Measurements from ENCODE around the gene PACRG. TPM values are rescaled to one million over a fixed set of nuclear protein-coding genes. Genes with fewer than 3 reads are reported as not detected.

PACRG gene
- total and polyA plus RNA-seq, 2 experiments from 2014 or later = 0.17 to 0.68 TPM

DNA sequence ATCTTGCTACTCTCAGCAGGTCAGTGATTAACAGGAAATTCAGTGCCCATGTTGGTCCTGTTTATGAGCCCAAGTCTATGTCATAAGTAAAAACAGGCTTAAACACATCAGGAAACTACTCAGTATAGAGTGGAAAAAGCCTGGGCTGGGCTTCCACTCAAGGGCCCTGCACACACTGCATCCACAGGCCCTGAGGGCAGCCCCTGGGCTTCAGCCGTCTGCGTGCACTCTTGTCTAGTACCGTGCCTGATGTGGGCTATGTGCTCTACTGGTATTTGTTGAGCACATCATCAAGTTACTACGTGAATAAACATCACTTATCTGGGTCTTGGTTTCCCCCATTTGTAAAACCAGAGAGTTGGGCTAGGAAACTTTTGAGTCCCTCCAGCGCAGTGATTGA lies 135.2 kb downstream of the PACRG start (continued):
- TF ChIP-seq, protein P1, sequence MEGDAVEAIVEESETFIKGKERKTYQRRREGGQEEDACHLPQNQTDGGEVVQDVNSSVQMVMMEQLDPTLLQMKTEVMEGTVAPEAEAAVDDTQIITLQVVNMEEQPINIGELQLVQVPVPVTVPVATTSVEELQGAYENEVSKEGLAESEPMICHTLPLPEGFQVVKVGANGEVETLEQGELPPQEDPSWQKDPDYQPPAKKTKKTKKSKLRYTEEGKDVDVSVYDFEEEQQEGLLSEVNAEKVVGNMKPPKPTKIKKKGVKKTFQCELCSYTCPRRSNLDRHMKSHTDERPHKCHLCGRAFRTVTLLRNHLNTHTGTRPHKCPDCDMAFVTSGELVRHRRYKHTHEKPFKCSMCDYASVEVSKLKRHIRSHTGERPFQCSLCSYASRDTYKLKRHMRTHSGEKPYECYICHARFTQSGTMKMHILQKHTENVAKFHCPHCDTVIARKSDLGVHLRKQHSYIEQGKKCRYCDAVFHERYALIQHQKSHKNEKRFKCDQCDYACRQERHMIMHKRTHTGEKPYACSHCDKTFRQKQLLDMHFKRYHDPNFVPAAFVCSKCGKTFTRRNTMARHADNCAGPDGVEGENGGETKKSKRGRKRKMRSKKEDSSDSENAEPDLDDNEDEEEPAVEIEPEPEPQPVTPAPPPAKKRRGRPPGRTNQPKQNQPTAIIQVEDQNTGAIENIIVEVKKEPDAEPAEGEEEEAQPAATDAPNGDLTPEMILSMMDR (conservative IDR thresholded peaks at IDR 0.05; ENCODE audit: low read depth in 2 of 2) = no peak
- TF ChIP-seq ZNF114 (CRISPR knock-in tag; IDR thresholded peaks at IDR 0.05) (no peak), CREB1 (CRISPR knock-in tag; IDR thresholded peaks at IDR 0.05; ENCODE audit: low read depth) (no peak), STAT1 (IDR thresholded peaks at IDR 0.05; ENCODE audit: unreplicated experiment) (no peak), ZNF331 (CRISPR knock-in tag; IDR thresholded peaks at IDR 0.05; ENCODE audit: low read depth) (no peak), NANOG (IDR thresholded peaks at IDR 0.05; ENCODE audit: borderline replicate concordance) (no peak)

DNA sequence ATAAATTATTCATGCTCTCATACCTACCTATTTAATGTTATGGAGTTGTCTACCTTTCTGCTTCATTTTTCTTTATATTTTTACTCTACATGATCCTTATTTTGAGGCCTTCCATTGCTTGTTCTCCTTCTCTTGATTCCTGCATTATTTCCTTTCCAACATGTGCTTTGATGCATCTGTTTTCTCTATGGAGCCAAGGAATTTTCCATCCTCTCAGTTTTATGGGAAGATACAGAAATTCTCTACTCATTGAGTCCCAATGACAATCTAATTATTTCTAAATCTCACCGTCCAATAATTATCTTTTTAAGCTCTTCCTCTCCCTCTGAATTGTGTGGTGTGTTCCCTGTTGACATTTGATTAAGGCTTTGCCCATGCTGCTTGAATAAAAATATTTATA lies 136.0 kb downstream of the PACRG start:
- H3K4me3 ChIP-seq = no peak overlapping the region
- Mint-ChIP-seq H3K9me3 (no peaks in the 10 kb centered on the region; the same call in 2 of the 3 replicates), H3K4me3 (no peak overlapping the region), H3K4me1 (peaks cover 5% of the 10 kb centered on the region; the same call in 2 of the 3 replicates), H3K27ac (no peak overlapping the region), H3K36me3 (ENCODE audit: low read depth) (peaks cover 6% of the 10 kb centered on the region; the same call in 2 of the 3 replicates), H3K27me3 (ENCODE audit: insufficient read depth, low read depth, poor library complexity) (peaks cover 2% of the 10 kb centered on the region)
- no peak for TF ChIP-seq CREB1 (CRISPR knock-in tag; IDR thresholded peaks at IDR 0.05; ENCODE audit: low read depth)
- no peak for TF ChIP-seq ZNF114 (CRISPR knock-in tag; IDR thresholded peaks at IDR 0.05)
- no peak for TF ChIP-seq EZH2phosphoT487 (IDR thresholded peaks at IDR 0.05; ENCODE audit: unreplicated experiment)
- TF ChIP-seq, protein P2, sequence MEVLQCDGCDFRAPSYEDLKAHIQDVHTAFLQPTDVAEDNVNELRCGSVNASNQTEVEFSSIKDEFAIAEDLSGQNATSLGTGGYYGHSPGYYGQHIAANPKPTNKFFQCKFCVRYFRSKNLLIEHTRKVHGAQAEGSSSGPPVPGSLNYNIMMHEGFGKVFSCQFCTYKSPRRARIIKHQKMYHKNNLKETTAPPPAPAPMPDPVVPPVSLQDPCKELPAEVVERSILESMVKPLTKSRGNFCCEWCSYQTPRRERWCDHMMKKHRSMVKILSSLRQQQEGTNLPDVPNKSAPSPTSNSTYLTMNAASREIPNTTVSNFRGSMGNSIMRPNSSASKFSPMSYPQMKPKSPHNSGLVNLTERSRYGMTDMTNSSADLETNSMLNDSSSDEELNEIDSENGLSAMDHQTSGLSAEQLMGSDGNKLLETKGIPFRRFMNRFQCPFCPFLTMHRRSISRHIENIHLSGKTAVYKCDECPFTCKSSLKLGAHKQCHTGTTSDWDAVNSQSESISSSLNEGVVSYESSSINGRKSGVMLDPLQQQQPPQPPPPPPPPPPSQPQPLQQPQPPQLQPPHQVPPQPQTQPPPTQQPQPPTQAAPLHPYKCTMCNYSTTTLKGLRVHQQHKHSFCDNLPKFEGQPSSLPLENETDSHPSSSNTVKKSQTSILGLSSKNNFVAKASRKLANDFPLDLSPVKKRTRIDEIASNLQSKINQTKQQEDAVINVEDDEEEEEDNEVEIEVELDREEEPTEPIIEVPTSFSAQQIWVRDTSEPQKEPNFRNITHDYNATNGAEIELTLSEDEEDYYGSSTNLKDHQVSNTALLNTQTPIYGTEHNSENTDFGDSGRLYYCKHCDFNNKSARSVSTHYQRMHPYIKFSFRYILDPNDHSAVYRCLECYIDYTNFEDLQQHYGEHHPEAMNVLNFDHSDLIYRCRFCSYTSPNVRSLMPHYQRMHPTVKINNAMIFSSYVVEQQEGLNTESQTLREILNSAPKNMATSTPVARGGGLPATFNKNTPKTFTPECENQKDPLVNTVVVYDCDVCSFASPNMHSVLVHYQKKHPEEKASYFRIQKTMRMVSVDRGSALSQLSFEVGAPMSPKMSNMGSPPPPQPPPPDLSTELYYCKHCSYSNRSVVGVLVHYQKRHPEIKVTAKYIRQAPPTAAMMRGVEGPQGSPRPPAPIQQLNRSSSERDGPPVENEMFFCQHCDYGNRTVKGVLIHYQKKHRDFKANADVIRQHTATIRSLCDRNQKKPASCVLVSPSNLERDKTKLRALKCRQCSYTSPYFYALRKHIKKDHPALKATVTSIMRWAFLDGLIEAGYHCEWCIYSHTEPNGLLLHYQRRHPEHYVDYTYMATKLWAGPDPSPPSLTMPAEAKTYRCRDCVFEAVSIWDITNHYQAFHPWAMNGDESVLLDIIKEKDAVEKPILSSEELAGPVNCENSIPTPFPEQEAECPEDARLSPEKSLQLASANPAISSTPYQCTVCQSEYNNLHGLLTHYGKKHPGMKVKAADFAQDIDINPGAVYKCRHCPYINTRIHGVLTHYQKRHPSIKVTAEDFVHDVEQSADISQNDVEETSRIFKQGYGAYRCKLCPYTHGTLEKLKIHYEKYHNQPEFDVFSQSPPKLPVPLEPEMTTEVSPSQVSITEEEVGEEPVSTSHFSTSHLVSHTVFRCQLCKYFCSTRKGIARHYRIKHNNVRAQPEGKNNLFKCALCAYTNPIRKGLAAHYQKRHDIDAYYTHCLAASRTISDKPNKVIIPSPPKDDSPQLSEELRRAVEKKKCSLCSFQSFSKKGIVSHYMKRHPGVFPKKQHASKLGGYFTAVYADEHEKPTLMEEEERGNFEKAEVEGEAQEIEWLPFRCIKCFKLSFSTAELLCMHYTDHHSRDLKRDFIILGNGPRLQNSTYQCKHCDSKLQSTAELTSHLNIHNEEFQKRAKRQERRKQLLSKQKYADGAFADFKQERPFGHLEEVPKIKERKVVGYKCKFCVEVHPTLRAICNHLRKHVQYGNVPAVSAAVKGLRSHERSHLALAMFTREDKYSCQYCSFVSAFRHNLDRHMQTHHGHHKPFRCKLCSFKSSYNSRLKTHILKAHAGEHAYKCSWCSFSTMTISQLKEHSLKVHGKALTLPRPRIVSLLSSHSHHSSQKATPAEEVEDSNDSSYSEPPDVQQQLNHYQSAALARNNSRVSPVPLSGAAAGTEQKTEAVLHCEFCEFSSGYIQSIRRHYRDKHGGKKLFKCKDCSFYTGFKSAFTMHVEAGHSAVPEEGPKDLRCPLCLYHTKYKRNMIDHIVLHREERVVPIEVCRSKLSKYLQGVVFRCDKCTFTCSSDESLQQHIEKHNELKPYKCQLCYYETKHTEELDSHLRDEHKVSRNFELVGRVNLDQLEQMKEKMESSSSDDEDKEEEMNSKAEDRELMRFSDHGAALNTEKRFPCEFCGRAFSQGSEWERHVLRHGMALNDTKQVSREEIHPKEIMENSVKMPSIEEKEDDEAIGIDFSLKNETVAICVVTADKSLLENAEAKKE (CRISPR knock-in tag; IDR thresholded peaks at IDR 0.05) = no peak
- H3K4me1 ChIP-seq (ENCODE audit: insufficient read depth) = no peaks in the 10 kb centered on the region
- no peaks in the 10 kb centered on the region for H3F3A ChIP-seq (replicated peaks; ENCODE audit: low read depth)
- DNase-seq (ENCODE audit: low spot score) (no peak), ATAC-seq (no peak)
- H4K20me1 ChIP-seq (replicated peaks; ENCODE audit: insufficient read depth) = no peaks in the 10 kb centered on the region
- no peak overlapping the region for H3K27ac ChIP-seq (ENCODE audit: low read depth)
- 0 out of 2 replicates have a peak, but pooled peaks cover 5% of the 10 kb centered on the region for H3K9me2 ChIP-seq (ENCODE audit: insufficient read depth)
- no peaks in the 10 kb centered on the region for H3K79me2 ChIP-seq (replicated peaks; ENCODE audit: insufficient read depth)
- no peaks in the 10 kb centered on the region for H3K27me3 ChIP-seq (ENCODE audit: insufficient read depth)
- H3K36me3 ChIP-seq (ENCODE audit: insufficient read depth) = no peaks in the 10 kb centered on the region
- H2AFZ ChIP-seq = no peak overlapping the region
- no peak overlapping the region for H3K4me2 ChIP-seq
